GM12864 (cell line): ENCODE results near the gene SPATC1L.
A peak's percentile ranks its signal among the peaks of the same experiment; 100 is the strongest.
"Not testable (repeated sequence)": the region's sequence is repeated elsewhere in the genome, so short reads cannot be mapped to it uniquely, and the experiment has no call there.

Experiments
- DNase-seq: peaks from one replicate; pipeline ENCODE4 v3.0.0-alpha.2; 2011; ENCODE audit warnings: low read depth
- H3K4me3 ChIP-seq: 2 replicates; pipeline ENCODE4 v1.5.1; 2011; ENCODE audit warnings: mild to moderate bottlenecking, low read depth, low read length, control low read depth
- CTCF ChIP-seq: IDR thresholded peaks from 2 replicates; pipeline ENCODE4 v1.5.1; 2011; ENCODE audit warnings: low read depth, mild to moderate bottlenecking, moderate library complexity, low read length, control low read depth, inconsistent platforms; ENCODE audit errors: missing control alignments

SPATC1L gene

GRCh38 chr21:46189213-46189958 lies 5.1 kb upstream of the SPATC1L start:
- no peak for DNase-seq
- H3K4me3 ChIP-seq, result no peak overlapping the region

GRCh38 chr21:46188226-46189212 lies 4.3 kb upstream of the SPATC1L start:
- DNase-seq, result no peak
- H3K4me3 ChIP-seq, result no peak overlapping the region
- TF ChIP-seq CTCF, result no peak

More at GRCh38 chr21:46189213-46189958, 5.1 kb upstream of the SPATC1L start:
- no peak for TF ChIP-seq CTCF

- no peak for TF ChIP-seq CTCF
- no peak for DNase-seq
Measured at GRCh38 chr21:46187814-46188213, 3.6 kb upstream of the SPATC1L start.

GRCh38 chr21:46187261-46187660 lies 3.0 kb upstream of the SPATC1L start:
- no peak for DNase-seq
- H3K4me3 ChIP-seq, result no peak overlapping the region

More at GRCh38 chr21:46187814-46188213, 3.6 kb upstream of the SPATC1L start:
- no peak overlapping the region for H3K4me3 ChIP-seq

GRCh38 chr21:46185716-46186115 lies 1.5 kb upstream of the SPATC1L start:
- no peak for DNase-seq
- TF ChIP-seq CTCF, result no peak
- H3K4me3 ChIP-seq, result peak overlapping the region; percentile 56; the same call in 1 of the 2 replicates

More at GRCh38 chr21:46187261-46187660, 3.0 kb upstream of the SPATC1L start:
- TF ChIP-seq CTCF, result no peak

- peak overlapping the region; percentile 56 for H3K4me3 ChIP-seq
- DNase-seq, result peak; percentile 52
Measured at GRCh38 chr21:46184625-46185555, 631 bp upstream of the SPATC1L start.

GRCh38 chr21:46183337-46183909 lies 836 bp downstream of the SPATC1L start:
- peak overlapping the region; percentile 78; the same call in 1 of the 2 replicates for H3K4me3 ChIP-seq
- not testable (repeated sequence) for DNase-seq

More at GRCh38 chr21:46184625-46185555, 631 bp upstream of the SPATC1L start:
- no peak for TF ChIP-seq CTCF
